ENCODE data around the gene FOXO3. TPM values are rescaled to one million over a fixed set of nuclear protein-coding genes. Genes with fewer than 3 reads are reported as not detected.

FOXO3 gene
- total RNA-seq, 2 donors from 2014 or later, result 33.4 to 61.7 TPM

DNA sequence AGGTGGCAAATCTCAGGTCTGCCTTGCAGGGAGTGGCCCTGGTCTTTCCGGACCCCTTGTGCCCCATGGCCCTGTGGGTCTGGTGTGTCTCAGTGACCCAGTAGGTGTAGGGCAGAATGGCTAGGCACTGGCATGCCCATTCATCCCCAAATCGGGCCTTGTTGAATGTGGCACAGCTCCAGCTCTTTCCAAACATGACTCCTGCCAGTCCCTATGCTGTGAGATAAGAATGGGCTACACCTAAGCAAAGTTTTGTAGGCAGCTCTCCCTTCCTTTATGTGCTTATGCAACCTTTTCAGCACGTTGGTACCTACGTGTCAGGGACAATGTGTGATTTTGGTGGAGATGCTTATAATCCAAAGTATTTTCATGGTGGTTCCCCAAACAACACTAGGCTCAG is 33.9 kb downstream of the FOXO3 start:
- TF ChIP-seq, protein P1, sequence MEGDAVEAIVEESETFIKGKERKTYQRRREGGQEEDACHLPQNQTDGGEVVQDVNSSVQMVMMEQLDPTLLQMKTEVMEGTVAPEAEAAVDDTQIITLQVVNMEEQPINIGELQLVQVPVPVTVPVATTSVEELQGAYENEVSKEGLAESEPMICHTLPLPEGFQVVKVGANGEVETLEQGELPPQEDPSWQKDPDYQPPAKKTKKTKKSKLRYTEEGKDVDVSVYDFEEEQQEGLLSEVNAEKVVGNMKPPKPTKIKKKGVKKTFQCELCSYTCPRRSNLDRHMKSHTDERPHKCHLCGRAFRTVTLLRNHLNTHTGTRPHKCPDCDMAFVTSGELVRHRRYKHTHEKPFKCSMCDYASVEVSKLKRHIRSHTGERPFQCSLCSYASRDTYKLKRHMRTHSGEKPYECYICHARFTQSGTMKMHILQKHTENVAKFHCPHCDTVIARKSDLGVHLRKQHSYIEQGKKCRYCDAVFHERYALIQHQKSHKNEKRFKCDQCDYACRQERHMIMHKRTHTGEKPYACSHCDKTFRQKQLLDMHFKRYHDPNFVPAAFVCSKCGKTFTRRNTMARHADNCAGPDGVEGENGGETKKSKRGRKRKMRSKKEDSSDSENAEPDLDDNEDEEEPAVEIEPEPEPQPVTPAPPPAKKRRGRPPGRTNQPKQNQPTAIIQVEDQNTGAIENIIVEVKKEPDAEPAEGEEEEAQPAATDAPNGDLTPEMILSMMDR (IDR thresholded peaks at IDR 0.05), result no peak
- peaks cover 4% of the 10 kb centered on the region for H3K4me1 ChIP-seq
- H3K36me3 ChIP-seq, result no peaks in the 10 kb centered on the region
- no peak overlapping the region for H3K9ac ChIP-seq (ENCODE audit: low read depth in 2 of 2, low read length in 2 of 2)
- no peak overlapping the region for H3K27ac ChIP-seq
- no peaks in the 10 kb centered on the region for H3K9me3 ChIP-seq
- peak; percentile 52 for DNase-seq
- H3K27me3 ChIP-seq, result no peaks in the 10 kb centered on the region
- intact Hi-C loops (cut with DNase I), result no loop called here
- no peak overlapping the region for H3K4me3 ChIP-seq

DNA sequence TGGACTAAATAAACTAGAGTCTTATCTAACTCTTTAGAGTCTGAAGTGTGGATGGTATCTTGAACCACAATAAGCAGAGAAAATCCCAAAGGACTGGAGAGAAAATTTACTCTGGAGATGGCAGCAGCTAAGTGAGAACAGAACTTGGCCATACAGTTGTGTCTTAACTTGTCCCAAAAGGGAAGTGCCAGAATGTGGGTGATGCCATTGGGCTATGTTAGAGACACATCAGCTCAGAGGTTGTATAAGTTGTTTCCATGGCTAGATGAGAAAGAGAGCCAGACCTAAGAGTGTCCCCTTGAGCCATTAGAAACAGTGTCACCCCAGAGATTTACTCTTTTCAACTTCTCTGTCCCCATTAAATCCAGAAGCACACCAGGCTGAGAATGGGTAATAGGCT is 36.2 kb downstream of the FOXO3 start:
- intact Hi-C loops (cut with DNase I), result no loop called here
- DNase-seq, result no peak
- Histone ChIP-seq H3K4me3 (no peak overlapping the region), H3K9me3 (no peaks in the 10 kb centered on the region), H3K4me1 (no peaks in the 10 kb centered on the region), H3K27me3 (no peaks in the 10 kb centered on the region), H3K27ac (no peak overlapping the region), H3K36me3 (no peaks in the 10 kb centered on the region), H3K9ac (ENCODE audit: low read depth in 2 of 2, low read length in 2 of 2) (no peak overlapping the region)
- TF ChIP-seq, protein P1 (IDR thresholded peaks at IDR 0.05), result no peak

DNA sequence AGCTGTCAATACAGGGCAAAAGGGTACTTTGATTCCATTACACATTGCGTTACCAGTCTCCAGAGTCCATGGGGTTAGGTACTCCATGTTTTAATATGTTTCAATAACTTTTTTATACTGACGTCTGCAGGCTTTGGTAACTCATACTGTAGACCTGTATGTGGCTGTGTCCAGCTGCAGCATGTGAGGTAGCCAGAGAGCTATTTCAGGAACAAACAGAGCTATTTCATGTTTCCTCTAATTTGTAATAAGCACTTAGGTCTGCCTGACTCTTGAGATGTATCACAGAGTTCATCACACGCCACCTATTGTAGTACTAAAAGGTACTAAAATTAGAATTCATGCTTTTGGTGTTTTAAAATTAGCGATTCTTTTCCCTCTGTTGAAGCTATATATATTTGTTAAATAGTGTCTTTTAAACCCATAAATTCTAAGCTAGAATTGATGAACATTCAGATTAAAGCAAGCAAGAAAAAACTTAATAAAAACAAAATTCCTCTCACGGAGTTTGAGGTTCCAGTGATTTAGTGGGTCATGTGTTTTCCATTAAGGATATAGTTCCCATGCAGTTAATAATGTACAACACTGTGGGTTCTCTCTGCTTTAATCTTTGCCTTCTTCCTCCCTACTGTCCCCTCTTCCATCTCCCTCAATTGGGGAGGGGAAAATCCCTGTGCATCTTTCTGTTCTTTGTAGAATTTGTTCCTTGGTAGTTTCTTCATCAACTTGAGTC is 37.0 kb downstream of the FOXO3 start:
- DNase-seq, result no peak
- Histone ChIP-seq H3K9me3 (no peaks in the 10 kb centered on the region), H3K36me3 (no peaks in the 10 kb centered on the region), H3K4me1 (no peaks in the 10 kb centered on the region), H3K4me3 (no peak overlapping the region), H3K27ac (no peak overlapping the region), H3K9ac (ENCODE audit: low read depth in 2 of 2, low read length in 2 of 2) (no peak overlapping the region), H3K27me3 (no peaks in the 10 kb centered on the region)
- intact Hi-C loops (cut with DNase I), result no loop called here
- TF ChIP-seq, protein P1 (IDR thresholded peaks at IDR 0.05), result no peak

DNA sequence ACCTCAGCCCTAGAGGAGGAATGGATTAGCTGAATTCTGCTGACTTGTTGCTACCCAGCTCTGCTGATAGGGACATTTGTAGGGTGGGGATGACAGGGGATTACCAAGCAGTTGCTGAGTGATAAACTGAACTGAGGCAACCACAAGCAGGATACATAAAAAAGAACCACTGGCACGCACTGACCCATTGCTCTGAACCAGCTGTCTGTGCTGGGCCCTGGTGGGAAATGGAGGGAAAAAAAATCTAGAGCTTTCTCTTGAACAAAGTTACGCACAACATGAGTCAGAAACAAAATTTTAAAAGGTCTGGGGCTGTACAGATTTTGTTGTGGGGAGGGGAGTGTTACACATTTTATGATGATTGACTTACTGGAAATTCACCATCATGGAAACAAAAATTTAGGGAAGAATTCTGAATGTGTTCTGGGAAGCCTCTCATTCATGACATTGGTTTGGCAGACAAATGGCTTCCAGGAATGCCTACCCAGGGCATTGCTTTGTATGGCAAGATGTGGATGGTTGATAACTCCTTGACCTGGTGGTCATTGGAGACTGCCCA is 37.7 kb downstream of the FOXO3 start:
- no peak overlapping the region for H3K9ac ChIP-seq (ENCODE audit: low read depth in 2 of 2, low read length in 2 of 2)
- no peaks in the 10 kb centered on the region for H3K4me1 ChIP-seq
- H3K36me3 ChIP-seq, result no peaks in the 10 kb centered on the region
- no peaks in the 10 kb centered on the region for H3K27me3 ChIP-seq
- H3K27ac ChIP-seq, result peak overlapping the region; percentile 16
- TF ChIP-seq, protein P1 (IDR thresholded peaks at IDR 0.05), result no peak
- intact Hi-C loops (cut with DNase I), result no loop called here
- H3K4me3 ChIP-seq, result no peak overlapping the region
- no peak for DNase-seq
- no peaks in the 10 kb centered on the region for H3K9me3 ChIP-seq

DNA sequence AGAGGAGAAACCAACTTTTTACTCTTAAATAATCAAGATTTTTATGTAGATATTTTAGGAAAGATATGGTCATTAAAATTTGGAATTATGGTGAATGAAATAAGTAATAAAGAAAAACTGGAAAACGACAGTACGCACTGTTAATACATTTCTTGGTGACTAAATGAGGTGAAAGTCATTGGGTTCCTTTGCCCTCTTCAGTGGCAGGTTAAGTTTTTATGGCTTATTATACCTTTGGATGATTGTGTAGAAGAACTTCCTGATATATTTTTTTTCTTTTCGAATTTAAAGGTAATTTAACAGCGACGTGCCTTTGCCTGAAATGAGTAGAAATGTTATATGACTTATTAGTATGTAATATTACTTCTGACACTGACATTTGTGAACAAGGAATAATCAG is 43.4 kb downstream of the FOXO3 start:
- TF ChIP-seq, protein P1 (IDR thresholded peaks at IDR 0.05), result no peak
- Histone ChIP-seq H3K27ac (no peak overlapping the region), H3K9ac (ENCODE audit: low read depth in 2 of 2, low read length in 2 of 2) (no peak overlapping the region), H3K27me3 (no peaks in the 10 kb centered on the region), H3K9me3 (no peaks in the 10 kb centered on the region), H3K4me1 (peaks cover 5% of the 10 kb centered on the region), H3K4me3 (no peak overlapping the region), H3K36me3 (no peaks in the 10 kb centered on the region)
- DNase-seq, result no peak
- intact Hi-C loops (cut with DNase I), result no loop called here
